Stimulated activated CD4-positive, alpha-beta T cell treated with anti-CD3 and anti-CD28 coated beads, Interleukin-12 subunit alpha, Interleukin-12 subunit beta, amount 100 ng/mL, for 24 hours (primary cell): ENCODE data around the gene COL4A1.

Experiments used
- DNase-seq, 2 experiments: peaks; one replicate each; pipeline ENCODE4 v3.0.0-alpha.2; 2020; ENCODE audit warnings: low read depth in 2 of 2

The COL4A1 gene

DNA sequence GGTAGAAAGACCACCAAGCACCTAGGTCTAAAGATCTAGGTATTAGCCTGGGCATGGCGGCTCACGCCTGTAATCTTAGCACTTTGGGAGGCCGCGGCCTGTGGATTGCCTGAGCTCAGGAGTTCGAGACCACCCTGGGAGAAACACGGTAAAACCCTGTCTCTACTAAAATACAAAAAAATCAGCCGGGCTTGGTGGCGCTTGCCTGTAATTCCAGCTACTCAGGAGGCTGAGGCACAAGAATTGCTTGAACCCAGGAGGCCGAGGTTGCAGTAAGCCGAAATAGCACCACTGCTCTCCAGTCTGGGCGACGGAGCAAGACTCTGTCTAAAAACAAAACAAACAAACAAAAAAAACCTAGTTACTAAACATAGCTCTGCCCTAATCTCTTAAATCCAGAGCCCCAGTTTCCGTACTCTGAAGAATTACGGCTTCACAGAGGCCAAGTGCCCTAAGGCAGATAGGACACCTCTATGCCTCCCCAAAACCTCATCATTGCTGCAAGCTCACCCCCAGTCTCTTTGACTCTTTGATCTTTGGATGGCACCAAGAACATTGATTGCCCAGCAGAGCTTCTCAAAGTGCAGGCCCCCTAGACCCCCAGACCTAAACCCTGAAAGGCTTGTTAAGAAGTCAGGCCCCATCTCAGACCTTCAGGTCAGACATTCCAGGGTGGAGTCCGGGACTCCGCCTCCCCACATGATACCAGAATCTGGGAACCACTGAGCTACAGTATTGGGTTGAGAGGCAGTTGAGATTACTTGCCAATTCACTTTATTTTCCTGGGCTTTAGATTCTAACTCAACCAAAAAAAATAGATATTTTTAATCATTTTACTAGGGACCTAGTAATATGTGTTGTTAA lies 2.9 kb upstream of the COL4A1 start:
- no peak for DNase-seq

GRCh38 chr13:110308656-110309359 lies 1.9 kb upstream of the COL4A1 start:
- DNase-seq = no peak

DNA sequence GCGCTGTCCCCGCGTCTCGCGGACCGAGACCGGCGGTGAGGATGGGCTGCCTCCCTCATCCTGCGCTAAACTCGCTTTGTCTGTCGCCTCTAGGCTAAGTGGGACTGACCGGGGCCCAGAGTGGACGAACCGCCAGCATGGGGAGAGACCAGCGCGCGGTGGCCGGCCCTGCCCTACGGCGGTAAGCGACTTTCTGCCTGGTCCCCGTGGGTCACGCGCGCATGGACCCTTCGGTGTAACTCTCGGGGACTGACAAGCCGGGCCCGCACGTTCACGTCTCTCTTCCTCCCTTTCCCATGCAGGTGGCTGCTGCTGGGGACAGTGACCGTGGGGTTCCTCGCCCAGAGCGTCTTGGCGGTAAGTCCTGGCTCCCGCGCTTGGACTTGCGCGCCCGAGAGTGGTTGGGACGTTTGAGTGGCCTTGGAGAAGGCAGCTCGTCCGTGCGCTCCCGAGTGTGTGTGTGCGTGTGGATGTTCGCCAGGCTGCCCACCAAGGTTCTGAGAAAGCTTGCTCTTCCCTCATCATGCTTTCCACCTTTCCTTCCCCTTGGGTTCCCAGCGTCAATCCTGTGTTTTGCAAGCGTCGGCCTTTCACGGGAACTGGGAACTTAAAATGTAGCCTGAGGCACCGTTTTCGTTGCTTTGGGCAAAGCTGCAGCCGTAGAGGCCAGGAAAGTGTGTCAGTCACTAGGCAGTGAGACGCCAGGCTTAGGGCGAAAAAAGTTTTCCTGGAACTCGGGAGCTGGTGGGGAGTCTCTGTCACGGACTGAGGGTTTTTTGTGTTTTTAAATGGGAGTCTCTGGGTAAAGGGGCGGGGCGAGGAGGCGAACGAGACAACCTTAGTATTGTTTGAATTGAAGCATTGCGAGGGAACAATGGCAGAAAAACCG lies 1.1 kb upstream of the COL4A1 start:
- no peak for DNase-seq

GRCh38 chr13:110306340-110306959 lies 507 bp downstream of the COL4A1 start:
- DNase-seq = no peak

- DNase-seq = no peak
Observed at GRCh38 chr13:110305949-110306339, 1.0 kb downstream of the COL4A1 start.

GRCh38 chr13:110305544-110305943 lies 1.4 kb downstream of the COL4A1 start:
- DNase-seq = no peak

DNA sequence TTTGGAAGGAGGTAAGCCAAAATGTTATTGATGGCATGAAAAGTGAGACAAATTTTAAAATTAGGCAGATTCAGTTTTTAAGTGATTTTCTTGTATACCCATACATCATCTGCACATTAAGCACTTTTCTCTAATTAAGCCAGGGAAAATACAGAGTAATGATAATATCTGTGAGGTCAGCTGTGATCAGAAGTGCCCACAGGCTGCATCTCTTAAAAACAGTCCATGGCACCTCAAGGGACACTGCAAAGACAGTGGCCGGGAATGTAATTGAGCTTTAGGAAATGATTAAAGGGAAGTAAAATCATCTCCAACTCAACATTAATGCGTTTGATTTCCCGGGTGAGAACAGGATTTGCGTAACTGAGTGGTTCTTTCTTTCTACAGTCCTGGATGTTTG lies 2.0 kb downstream of the COL4A1 start:
- DNase-seq = no peak

DNA sequence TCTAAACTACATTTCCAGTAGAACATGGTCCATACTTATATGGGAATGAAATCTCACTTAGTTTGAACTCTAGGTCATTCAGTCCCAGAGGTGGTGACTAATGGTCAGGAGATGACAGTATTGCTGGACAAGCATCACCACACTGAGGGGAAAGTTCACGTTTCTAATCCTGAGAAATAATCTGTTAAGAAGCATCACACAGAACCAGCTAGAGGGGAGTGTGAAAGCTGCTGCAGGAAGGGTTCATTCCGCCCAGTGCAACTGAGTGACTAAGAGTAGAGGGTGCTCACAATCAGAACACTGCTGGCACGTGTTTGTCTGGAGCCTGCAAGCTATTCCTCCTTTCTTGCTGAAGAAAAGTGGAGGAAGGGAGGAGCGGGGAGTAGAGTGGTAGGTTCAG lies 2.7 kb downstream of the COL4A1 start:
- DNase-seq = no peak

DNA sequence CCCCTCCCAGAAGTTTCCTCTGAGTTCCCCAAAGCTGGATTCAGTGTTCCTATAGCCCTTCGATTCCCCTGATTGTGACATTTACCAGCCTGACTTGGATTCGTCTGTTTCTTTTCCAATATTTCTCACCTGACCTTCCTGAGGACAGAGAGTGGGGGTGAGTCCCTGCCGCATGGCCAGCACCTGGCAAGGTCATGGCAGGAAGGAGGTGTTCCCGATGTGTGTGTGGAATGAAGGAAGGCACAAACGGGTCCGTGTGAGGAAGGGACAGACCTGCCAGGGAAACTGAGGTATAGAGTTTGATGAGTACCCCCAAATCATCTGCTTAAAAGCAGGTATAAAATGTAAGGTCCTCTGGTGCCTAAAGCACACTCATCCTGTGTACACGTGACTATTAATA lies 3.3 kb downstream of the COL4A1 start:
- no peak for DNase-seq

DNA sequence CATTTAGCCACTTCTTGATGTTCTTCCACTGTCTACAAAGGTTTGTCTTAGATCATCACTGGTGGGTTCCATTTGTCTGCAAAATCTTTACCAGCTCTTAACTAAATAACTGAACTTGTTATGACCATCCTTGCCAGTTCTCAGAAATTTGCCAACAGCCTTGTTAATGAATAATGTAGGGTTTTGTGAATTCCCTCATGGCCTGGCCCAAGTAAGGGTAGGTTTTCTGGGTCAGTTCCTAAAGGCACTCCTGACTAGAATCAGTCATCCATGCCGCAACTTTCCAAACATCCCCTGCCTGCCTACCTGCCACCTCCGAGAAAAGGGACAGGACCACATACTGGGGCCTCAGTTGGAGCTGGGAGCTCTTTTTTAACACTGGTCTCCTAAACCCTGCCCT lies 4.0 kb downstream of the COL4A1 start:
- no peak for DNase-seq

GRCh38 chr13:110301606-110302553 lies 5.1 kb downstream of the COL4A1 start:
- DNase-seq = no peak

DNA sequence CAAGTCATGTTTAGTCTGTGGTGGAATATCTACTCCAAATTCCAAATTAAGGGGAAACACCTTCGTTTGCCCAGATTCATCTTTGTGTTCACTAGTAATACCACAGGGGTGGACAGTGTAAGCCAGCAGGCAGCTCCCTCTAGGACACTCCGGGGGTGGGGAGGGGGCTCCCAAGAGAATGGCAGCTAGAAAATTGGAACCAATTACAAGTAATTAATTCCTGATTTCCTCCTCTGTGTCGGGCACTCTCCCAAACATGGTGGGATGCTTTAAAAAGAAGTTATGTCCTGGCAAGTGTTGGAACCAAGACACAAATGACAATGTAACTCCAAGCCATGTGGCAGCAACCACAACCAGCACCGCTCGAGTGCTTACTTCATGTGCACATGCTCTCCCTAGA lies 5.9 kb downstream of the COL4A1 start:
- no peak for DNase-seq

- no peak for DNase-seq
Observed at GRCh38 chr13:110300090-110300815, 6.7 kb downstream of the COL4A1 start.

DNA sequence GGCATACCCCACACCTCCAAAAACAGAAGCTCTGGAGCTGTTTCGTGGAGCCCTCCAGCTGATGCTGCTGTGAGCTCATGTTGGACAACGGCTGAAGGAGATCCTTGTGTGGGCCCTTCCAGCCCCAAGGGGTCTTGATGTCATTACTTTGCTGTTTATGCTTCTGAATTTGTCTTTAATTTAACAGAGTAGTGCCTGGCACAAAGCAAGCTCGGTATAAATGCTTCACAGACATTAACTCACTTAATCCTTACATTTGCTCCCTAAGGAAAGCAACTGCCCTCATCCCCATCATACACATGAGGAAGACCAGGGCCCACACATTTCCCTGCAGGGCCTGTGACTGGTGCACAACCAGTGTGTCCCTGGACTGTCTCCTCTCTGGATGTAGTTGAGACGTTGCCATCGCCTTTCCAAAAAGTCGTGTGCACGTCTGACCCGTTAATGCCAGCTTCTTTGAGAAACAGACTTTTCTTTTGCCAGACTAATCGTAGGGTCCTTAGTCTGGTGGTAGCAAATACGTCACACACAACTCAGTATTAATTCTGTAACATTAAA lies 7.6 kb downstream of the COL4A1 start:
- no peak for DNase-seq

DNA sequence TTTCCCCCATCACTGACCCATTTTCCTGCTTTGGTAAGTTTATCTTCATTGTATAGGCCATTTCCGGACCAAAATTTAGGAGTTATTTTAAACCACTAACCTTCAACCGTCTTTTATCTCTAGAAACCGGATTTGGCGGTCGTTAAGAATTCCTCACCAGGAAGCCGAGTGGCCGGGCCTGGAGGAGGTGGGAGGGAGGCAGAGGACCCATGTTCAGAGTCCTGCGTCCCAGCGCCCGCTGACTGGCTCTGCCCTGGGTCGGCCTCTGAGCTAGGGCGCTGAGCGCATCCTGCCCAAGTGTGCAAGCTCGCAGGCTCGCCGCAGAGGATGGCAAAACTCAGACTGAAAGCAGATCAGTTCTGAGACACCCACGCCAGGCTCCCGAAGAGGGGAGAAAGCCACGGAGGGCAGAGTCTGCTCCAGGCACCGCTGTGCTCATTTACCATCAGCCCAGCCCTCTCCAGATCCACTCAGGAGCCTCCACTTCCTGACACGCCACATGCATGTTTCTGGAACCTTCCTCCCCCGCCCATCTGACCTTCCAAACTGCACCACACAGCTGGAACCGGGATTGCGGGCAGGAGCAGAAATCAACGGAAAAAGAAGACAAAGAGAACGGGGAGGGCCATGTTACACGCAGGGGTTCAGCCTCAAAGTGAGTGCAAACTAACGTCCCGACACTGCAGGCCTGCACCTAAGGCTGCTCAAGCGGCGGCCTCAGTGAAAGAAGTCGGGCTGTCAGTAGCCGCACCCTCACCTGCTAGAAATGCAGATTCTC lies 8.3 kb downstream of the COL4A1 start:
- peak in 1 of 2 experiments; percentile 36 for DNase-seq

- no peak for DNase-seq
Observed at GRCh38 chr13:110297766-110298504, 9.0 kb downstream of the COL4A1 start.

DNA sequence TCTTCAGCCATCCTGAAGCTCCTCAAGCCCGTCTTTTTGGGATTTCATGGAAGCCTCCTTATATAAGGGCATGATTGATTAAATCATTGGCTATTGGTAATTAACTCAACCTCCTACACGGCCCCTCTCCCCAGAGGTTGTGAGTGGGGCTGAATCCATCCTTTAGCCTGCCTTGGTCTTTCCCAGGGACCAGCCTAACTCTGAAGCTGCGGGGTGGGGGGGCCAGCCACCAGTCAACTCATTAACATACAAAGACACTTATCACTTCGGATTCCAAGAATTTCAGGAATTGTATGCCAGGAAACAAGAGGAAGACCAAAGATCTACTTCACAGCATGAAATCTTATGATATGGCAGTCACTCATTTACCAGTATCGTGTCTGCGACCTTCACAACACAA lies 9.9 kb downstream of the COL4A1 start:
- no peak for DNase-seq

GRCh38 chr13:110294622-110295021 lies 12.3 kb downstream of the COL4A1 start:
- no peak for DNase-seq
